Smooth muscle cell (in vitro differentiated cells): ENCODE results near the gene RPL37. TPM values are rescaled to one million over a fixed set of nuclear protein-coding genes. Genes with fewer than 3 reads are reported as not detected.

ENCODE experiments used
- DNase-seq: peaks from one replicate; lab custom pipeline; 2025; ENCODE audit not compliant: unreplicated experiment; lab: John Stamatoyannopoulos, UW
- H2AFZ ChIP-seq: fragments of 200-600 bp; sonication (generic); 2 replicates; pipeline ENCODE4 v1.6.0; 2016; ENCODE audit warnings: antibody characterized with exemption, low read depth, mild to moderate bottlenecking
- H3F3A ChIP-seq: fragments of 200-600 bp; sonication (generic); 2 replicates; pipeline ENCODE4 v1.6.0; 2017; ENCODE audit warnings: antibody characterized with exemption, low read depth
- H3K27ac ChIP-seq: fragments of 200-600 bp; sonication (generic); 2 replicates; pipeline ENCODE4 v1.5.1; 2016; ENCODE audit warnings: low read depth, mild to moderate bottlenecking
- H3K27me3 ChIP-seq: fragments of 200-600 bp; sonication (generic); 2 replicates; pipeline ENCODE4 v1.6.1; 2016; ENCODE audit warnings: low read depth, mild to moderate bottlenecking
- H3K36me3 ChIP-seq: fragments of 200-600 bp; sonication (generic); 2 replicates; pipeline ENCODE4 v1.5.1; 2016; ENCODE audit warnings: low read depth
- H3K4me1 ChIP-seq: fragments of 200-600 bp; sonication (generic); 2 replicates; pipeline ENCODE4 v1.5.1; 2016; ENCODE audit warnings: low read depth
- H3K4me2 ChIP-seq: fragments of 200-600 bp; sonication (generic); 2 replicates; pipeline ENCODE4 v1.6.0; 2016; ENCODE audit warnings: mild to moderate bottlenecking
- H3K4me3 ChIP-seq: fragments of 200-600 bp; sonication (generic); 2 replicates; pipeline ENCODE4 v1.5.1; 2016; ENCODE audit warnings: mild to moderate bottlenecking
- H3K79me2 ChIP-seq: fragments of 200-600 bp; sonication (generic); 2 replicates; pipeline ENCODE4 v1.6.0; 2016; ENCODE audit warnings: low read depth, mild to moderate bottlenecking
- H3K9ac ChIP-seq: fragments of 200-600 bp; sonication (generic); 2 replicates; pipeline ENCODE4 v1.6.0; 2016; ENCODE audit warnings: low read depth
- H3K9me3 ChIP-seq: fragments of 200-600 bp; sonication (generic); replicated peaks from 2 replicates; pipeline ENCODE4 v1.5.1; 2016; ENCODE audit warnings: low read depth
- H4K20me1 ChIP-seq: fragments of 200-600 bp; sonication (generic); 2 replicates; pipeline ENCODE4 v1.6.0; 2016; ENCODE audit warnings: low read depth
- WGBS: methylation state at CpG from one replicate; pipeline ENCODE4 v1.1.7; 2016; ENCODE audit warnings: low lambda C conversion rate; 5-methylcytosine and 5-hydroxymethylcytosine counted together
- polyA plus RNA-seq: library from polyadenylated mRNA; unstranded; fragments of >200 nt; fragmentation: Nextera tagmentation; extraction: Ambion mirVana; gene quantifications from 2 replicates; pipeline ENCODE4 v1.2.1, GENCODE V29; 2016
- total RNA-seq: library from RNA; depleted of rRNA; stranded (reverse); fragments of >200 nt; gene quantifications from 2 replicates; pipeline ENCODE4 v1.2.3, GENCODE V29; 2014
- TF ChIP-seq, protein P1 (sequence below): fragments of 200-600 bp; sonication (generic); IDR thresholded peaks from 2 replicates; pipeline ENCODE4 v1.5.1; 2017; ENCODE audit warnings: borderline replicate concordance, mild to moderate bottlenecking, antibody characterized with exemption; ENCODE audit not compliant: insufficient read depth, poor library complexity, severe bottlenecking

RPL37 gene
- total and polyA plus RNA-seq, 2 experiments from 2014 or later, result 228 to 594 TPM

DNA sequence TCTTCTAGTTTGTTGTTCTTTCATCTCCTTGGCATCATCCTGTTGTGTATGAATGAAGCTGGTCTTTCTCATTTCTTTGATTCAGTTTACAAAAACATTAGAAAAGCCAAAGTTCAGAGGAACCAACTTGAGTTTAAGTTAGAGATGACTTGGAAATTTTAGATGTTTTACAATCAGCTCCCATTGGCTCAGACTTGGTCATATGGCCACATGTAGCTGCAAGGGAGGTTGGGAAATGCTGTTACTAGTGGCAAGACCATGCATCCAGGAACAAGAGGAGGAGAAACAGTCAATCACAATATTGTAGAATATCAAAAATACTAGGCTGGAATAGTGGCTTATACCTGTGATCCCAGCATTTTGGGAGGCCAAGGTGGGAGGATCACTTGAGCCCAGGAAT, 25.7 kb upstream of the RPL37 start:
- Histone ChIP-seq H3K9ac (no peak overlapping the region), H3K4me1 (no peaks in the 10 kb centered on the region), H3K9me3 (no peaks in the 10 kb centered on the region), H3K27ac (no peak overlapping the region), H3K4me3 (no peak overlapping the region), H3K36me3 (no peaks in the 10 kb centered on the region), H3K4me2 (no peak overlapping the region), H4K20me1 (no peaks in the 10 kb centered on the region), H3K79me2 (no peaks in the 10 kb centered on the region), H2AFZ (no peak overlapping the region), H3K27me3 (no peaks in the 10 kb centered on the region), H3F3A (no peaks in the 10 kb centered on the region)
- no peak for DNase-seq
- TF ChIP-seq, protein P1, sequence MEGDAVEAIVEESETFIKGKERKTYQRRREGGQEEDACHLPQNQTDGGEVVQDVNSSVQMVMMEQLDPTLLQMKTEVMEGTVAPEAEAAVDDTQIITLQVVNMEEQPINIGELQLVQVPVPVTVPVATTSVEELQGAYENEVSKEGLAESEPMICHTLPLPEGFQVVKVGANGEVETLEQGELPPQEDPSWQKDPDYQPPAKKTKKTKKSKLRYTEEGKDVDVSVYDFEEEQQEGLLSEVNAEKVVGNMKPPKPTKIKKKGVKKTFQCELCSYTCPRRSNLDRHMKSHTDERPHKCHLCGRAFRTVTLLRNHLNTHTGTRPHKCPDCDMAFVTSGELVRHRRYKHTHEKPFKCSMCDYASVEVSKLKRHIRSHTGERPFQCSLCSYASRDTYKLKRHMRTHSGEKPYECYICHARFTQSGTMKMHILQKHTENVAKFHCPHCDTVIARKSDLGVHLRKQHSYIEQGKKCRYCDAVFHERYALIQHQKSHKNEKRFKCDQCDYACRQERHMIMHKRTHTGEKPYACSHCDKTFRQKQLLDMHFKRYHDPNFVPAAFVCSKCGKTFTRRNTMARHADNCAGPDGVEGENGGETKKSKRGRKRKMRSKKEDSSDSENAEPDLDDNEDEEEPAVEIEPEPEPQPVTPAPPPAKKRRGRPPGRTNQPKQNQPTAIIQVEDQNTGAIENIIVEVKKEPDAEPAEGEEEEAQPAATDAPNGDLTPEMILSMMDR, result no peak

DNA sequence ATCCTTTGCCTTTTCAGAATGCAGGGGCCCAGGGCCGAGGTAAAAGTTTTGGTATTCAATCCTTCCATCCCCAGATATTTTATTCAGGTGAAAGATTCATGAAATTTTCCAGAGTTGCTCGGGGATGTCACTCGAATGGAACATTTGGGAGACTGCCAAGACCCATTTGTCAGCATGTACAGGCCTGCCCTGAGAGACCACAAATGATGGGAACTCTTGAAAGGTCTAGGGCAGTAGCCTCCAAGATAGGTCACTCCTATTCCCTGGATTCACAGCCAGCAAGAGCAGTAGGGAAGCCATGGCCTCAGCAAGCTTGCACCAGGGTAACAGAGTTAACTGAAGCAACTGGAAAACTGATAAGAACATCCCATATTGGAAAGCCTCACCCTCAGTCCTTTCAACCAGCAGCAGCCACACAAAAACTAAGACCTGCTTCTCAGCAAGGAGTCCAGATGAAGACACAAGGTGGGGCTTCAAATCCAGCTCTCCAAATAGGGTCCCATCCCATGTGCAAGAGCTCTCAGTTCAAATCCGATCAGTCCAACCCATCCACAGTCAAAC, 18.7 kb upstream of the RPL37 start:
- TF ChIP-seq, protein P1, result no peak
- H3K4me3 ChIP-seq, result no peak overlapping the region
- no peak for DNase-seq
- no peak overlapping the region for H3K9ac ChIP-seq
- WGBS, result 88% methylated on average over 4 of the region's 4 CpGs
- H3K79me2 ChIP-seq, result no peaks in the 10 kb centered on the region
- H3K4me1 ChIP-seq, result no peaks in the 10 kb centered on the region
- H2AFZ ChIP-seq, result no peak overlapping the region
- no peaks in the 10 kb centered on the region for H3F3A ChIP-seq
- no peaks in the 10 kb centered on the region for H3K27me3 ChIP-seq
- H3K27ac ChIP-seq, result no peak overlapping the region
- H3K36me3 ChIP-seq, result no peaks in the 10 kb centered on the region
- no peak overlapping the region for H3K4me2 ChIP-seq
- H3K9me3 ChIP-seq, result no peaks in the 10 kb centered on the region
- H4K20me1 ChIP-seq, result no peaks in the 10 kb centered on the region

DNA sequence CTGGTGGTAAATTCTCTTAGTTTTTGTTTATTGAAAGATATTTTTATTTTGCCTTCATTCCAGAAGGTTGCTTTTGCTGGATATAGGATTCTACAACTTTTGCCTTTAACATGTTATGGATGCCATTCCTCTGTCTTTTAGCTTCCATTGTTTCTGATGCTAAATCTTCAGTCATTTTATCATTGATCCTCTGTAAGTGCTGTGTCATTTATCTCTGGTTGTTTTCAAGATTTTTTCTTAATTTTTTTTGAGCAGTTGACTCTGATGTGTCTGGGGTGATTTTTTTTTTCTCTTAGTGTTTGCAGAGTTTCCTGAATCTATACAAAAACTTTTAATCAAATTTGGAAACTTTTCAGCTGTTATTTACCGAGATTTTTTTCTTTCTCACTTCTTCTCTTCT, 12.5 kb upstream of the RPL37 start:
- Histone ChIP-seq H3K9ac (no peak overlapping the region), H3K79me2 (no peaks in the 10 kb centered on the region), H2AFZ (no peak overlapping the region), H3K36me3 (no peaks in the 10 kb centered on the region), H3K4me1 (no peaks in the 10 kb centered on the region), H3K27me3 (no peaks in the 10 kb centered on the region), H3K4me3 (no peak overlapping the region), H3F3A (no peaks in the 10 kb centered on the region), H4K20me1 (no peaks in the 10 kb centered on the region), H3K27ac (no peak overlapping the region), H3K9me3 (no peaks in the 10 kb centered on the region), H3K4me2 (no peak overlapping the region)
- DNase-seq, result no peak
- TF ChIP-seq, protein P1, result no peak
- 95% methylated on average over 1 of the region's 1 CpG for WGBS

DNA sequence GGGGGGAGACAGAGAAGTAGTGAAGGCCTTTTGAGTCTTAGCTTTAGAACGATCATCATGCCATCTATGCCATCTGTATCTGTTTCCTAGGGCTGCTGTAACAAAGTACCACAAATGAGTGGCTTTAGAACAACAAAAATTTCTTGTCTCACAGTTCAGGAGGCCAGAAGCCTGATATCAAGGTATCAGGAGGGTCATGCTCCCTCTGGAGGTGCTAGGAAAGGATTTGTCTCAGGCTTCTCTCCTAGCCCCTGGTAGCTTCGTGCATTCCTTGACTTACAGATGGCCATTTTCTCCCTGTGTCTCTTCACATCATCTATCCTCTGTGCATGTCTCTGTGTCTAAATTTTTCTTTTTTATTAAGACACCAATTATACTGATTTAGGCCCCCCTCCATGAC, 11.3 kb upstream of the RPL37 start:
- Histone ChIP-seq H4K20me1 (no peaks in the 10 kb centered on the region), H2AFZ (no peak overlapping the region), H3K9me3 (no peaks in the 10 kb centered on the region), H3K36me3 (no peaks in the 10 kb centered on the region), H3K27ac (no peak overlapping the region), H3K79me2 (no peaks in the 10 kb centered on the region), H3K4me3 (no peak overlapping the region), H3K9ac (no peak overlapping the region), H3K4me1 (no peaks in the 10 kb centered on the region), H3K4me2 (no peak overlapping the region), H3K27me3 (no peaks in the 10 kb centered on the region), H3F3A (no peaks in the 10 kb centered on the region)
- WGBS, result 80% methylated on average over 2 of the region's 2 CpGs
- TF ChIP-seq, protein P1, result no peak
- DNase-seq, result no peak
